ENCODE results near the gene IFI27L1.

IFI27L1 gene, protein sequence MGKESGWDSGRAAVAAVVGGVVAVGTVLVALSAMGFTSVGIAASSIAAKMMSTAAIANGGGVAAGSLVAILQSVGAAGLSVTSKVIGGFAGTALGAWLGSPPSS

DNA sequence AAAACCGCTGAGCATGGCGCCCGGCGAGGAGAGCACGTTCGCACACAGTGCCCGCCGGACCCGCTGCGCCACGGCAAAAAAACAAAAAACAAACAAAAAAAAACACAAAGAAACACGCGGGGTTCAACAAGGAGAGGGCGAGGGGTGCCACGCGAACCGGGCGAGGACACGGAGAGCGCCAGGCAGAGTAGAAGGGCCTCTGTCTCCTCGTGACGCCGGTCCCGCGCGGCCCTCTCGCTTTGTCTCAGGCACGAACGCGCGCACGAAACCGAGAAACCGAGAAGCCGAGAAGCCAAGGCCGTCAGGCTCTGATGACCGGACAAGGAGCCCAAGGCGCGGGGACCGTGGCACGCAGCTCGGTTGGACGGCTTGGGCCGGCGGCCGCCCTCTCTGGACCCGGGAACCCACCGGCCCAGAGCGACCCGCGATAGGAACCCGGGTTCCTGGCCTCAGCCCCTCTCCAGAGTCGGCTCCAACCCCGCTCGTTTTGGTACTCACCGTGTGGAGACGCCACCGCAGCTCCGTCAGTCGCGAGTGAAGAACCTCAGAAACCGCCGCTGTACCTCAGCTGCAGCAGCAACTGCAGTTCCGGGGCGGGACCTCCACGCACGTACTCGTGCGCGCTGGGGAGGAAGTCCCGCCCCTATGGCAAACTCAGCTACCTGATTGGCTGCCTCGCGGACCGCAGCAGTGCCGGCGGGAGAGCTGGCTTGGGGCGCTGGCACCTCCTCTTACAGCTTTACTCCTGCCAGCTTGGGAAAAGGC, at the start of gene IFI27L1, which contains the start of gene DDX24:
TSS of gene IFI27L1 (plus strand) at position 690 of the 765 bp plus-strand sequence. CDS start 15,628 bp downstream, outside the sequence.
TSS of gene DDX24 (minus strand) at position 582 of the 765 bp plus-strand sequence. CDS start 1,460 bp downstream, outside the sequence.
- DNase-seq (ENCODE audit: low spot score), result peak; percentile 91

DNA sequence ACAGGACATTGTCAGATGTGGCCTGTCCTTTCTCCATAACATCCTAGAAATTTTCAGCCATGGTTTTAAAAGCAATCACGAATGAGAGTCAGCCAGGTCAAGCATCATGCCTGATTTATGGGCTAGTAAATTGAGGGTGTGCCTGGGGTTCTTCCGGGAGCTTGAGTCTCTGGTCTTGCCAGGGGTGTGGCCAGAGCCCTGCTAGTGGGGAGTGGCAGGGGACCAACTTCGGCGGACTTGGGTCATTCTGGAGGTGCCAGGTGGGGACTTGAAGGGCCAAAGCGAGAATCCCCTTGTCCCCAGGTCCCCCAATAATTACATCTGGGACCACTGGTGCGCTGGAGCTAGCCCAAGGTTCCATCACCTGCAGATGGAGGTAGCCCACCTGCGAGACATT, 49.2 kb upstream of the IFI27L1 start:
- DNase-seq (ENCODE audit: low spot score), result no peak

DNA sequence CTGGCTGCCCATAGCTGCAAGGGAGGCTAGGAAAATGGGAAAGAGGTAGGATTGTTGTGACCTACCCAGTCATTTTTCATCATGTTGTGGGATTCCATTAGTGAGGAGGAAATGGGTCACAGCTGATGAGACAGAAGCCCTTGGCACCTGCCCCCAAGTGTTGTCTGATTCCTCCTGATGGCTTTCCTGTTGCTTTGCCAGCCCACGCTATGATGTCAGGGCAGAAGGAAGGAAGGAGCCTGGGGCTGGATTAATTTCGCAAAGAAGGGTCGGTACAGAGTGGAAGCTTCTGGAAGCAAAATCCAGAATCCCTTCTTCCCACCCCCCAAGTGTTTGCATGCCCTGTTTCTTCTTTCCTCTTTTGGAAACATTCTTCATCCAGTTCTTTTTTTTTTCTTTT, 46.2 kb upstream of the IFI27L1 start:
- no peak for DNase-seq (ENCODE audit: low spot score)

DNA sequence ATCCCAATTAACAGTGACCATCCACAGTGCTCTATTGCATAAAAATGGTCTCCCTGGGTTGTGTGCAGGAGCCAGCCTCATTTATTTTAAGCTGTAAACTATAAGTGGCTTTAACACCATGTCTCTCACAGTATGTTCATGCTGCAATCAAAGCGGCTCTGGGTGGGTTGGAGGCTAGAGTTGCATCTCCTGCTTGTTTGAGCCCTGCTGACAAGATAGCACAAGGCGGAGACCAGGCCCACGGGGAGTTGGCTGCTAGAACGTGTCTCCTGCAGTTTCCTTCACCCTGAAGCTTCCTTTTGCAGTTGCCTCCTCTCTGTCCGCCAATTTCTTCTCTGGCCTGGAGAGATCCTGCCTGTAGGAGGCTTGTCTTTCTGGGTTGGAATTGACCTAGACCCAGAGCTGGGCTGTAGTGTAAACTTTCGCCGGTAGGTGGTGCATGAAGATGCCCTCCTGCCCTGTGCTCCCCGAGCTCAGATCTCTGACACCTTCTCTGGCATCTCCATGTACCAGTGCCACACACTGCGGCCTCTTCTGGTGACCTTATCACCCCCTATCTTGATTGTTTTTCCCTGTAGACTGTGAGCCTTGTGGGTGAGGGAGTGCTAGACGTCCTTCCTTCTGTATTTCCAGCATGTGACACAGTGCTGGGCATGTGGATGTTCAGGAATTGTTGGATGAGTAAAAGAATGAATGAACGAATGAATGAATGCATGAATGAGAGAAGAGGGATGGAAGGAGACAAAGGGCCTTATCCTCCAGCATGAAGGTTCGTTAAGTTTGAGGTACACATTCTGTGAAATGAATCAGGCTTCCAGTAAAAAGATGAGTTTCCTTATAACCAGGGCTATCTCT, 44.6 kb upstream of the IFI27L1 start:
- DNase-seq (ENCODE audit: low spot score), result peak; percentile 64

DNA sequence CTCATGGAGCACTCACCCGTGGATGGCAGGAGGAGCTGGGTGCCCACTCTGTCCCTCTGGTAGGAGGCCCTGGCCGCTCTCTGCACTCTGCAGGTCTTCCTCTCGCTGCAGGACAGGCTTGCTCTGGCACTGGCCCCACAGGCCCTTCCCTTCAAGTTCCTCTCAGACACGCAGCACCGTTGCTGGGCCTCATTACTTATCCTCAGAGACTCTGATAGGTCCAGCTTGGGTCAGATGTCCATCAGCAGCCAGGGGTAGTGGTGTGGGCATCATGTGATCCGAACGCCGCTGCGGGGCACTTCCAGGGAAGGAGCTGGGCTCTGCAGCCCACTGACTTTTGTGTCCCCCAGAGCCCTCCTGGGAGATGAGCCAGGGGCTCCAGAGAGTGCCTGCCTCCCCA, 43.2 kb upstream of the IFI27L1 start:
- no peak for DNase-seq (ENCODE audit: low spot score)

DNA sequence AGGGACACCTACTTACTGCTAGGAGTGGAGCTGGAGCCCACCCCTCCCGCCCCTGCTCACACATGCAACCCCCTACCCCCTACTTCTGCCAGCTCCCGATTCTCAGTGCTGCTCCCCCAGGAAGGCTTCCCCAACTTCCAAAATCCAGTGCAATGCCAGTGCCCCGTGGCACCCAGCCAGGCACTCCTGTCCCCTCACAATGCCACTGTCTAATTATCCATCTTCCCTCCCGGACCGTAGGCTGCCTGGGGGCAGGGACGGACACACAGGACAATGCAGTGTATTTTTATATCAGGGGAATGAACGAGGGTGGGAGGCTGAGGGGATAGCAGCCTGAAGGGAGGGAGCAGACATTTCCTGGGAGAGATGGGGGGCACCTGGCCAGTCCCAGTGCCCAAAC, 42.6 kb upstream of the IFI27L1 start:
- DNase-seq (ENCODE audit: low spot score), result no peak

DNA sequence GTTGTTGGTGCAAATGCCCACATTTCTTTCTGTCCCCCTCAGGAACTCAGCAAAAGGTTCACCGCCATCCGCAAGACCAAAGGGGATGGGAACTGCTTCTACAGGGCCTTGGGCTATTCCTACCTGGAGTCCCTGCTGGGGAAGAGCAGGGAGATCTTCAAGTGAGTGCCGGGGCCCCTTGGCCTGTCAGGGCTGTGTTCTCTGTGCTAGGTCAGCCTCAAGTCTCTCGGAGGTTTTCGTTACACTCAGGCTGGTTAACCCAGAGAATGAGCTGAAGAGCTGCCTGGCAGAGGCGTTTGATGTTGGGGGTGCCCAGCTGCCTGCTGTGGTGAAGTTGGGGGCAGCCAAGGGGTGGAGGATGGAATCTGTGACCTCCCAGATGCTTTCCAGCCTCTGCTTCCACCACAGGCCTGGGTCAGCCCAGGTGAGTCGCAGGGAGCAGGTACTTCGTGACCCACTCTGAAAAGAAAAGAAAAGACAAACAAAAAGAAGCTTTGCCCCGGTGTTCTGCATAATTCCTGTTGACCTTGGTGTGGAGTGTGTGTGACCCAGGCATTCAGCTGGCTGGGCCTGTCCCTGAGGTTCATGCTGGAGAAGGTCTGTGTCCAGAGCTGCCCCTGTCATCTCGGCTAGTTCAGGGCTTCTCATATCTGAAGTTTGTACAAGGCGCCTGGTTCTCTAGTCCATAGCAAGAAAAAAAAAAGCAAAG, 42.0 kb upstream of the IFI27L1 start:
- DNase-seq (ENCODE audit: low spot score), result no peak

DNA sequence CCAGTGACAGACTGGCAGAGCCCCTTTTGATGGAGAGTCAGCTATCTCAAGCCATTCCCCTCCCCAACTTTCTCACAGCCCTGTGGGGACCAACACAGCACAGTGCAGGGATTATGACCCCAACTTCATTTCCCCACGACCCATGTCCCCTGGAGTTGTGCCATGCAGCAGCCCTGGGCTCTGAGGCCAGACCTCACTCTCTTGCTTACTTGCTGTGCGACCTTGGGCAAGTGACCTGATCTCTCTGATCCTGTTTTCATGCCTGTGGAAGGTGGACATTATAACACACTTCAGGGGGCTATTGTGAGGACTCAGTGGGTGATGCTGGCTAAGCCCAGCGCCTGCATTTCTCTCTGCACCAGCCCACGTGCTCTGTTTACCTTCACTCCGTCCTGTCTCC, 40.9 kb upstream of the IFI27L1 start:
- no peak for DNase-seq (ENCODE audit: low spot score)

DNA sequence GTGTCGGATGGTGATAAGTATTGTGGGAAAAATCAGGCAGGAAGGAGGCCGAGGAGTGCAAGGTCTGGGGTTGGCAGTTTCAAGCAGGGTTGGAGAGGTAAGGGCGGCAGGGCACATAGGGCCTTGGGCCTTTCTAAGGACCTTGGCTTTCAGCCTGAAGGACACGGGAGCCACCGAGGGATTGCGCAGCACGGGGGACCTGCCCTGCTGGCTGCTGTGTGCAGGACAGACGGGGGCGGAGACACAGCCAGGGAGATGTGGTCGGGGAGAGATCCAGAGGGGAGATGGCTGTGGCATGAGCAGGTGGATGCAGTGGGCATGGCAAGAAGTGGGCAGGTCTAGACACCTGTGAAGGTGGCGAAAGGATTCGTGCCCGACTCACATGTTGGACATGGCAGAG, 40.3 kb upstream of the IFI27L1 start:
- no peak for DNase-seq (ENCODE audit: low spot score)

DNA sequence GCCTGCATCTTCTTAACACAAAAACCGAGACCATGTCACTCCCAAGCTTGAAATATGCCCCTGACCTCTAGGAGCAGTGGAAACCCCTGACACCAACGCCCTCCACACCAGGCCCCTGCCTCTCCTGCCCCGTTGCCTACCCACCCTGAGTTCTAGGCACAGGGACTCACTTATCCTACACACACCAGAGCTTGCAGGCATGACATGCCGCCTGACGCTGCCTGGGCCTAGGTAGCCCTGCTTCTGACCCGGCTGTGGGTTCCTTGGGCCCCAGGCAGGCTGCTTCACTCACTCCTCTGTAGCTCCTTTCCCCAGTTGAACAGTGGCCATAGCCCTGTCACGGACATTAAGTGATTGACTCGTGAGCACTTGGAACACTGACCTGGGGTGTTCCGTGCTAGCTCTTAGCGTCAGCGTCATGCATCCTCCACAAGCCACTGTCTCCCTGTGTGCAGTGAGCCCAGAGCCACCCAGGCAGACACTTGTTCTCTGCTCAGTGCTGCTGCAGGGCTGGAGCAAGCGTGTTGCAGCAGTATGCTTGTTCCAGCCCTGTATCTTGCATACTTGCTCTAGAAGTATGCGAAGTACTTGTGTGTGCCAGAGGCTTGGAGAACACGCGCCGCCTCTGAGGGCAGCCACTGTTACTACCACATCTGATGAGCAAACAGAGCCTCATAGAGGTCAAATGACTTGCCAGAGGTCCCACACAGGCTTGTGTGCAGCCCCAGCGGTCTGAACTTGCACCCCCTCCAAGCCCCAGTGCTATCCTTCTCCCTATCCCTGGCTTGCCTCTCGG, 39.4 kb upstream of the IFI27L1 start:
- no peak for DNase-seq (ENCODE audit: low spot score)

DNA sequence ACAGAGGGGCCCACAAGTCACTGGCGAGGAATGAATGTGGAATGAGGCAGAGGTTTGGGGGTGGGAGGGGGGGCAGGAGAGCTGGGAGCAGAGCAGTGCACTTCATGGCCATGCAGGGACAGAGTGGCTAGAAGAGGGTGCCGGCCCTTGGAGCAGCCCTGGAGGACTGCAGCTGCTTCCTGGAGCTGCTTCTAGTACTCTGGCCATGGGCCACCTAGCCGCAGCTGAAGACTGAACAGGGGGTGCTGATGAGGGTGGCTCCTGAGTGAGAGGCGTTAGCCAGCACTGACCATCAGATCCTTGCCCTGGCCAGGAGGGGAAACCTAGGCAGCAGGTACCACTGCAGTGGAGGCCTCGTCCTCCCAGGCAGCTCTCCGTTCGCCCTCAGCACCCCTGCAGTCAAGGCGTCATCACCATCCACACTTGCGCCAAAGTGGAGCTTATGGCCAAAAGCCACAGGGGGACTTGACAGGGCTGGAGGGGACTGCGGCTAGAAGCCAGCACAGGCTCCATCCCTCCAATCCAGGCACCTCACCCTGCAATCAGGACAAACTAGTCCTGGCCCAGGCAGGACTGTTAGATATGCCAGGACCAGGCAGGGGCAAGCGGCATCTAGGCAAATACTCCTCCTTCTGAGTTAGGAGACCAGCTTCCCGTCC, 38.5 kb upstream of the IFI27L1 start:
- DNase-seq (ENCODE audit: low spot score), result no peak

DNA sequence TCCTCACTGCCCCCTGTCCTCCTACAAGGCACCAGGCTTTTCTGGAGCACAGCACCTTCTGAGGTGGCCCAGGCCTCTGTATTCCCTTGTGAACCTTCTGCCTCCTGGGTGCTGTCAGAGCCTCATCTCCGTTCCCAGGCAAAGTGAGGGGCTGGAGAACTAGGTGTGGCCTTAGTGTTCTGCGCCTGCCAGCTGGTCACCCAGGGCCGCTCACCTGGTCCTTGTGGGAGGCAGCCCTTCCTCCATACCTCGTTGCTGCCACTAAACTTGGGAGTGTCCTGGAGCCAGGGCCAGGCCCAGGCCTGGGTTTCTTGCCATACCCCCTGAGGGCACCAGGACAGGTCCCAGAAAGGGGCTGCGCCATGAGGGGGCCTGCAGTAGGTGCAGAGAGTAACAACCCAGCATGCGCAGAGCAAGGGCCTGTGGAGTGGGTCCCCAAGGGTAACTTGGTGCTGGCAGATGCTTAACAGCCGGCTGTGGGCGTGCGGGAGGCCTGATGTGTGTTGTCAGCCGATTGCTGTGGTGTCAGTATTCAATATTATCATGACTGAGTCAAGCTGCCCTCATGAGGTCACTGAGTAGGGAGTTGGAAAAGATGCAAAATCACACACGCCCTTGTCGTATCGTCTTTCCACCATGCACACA, 37.9 kb upstream of the IFI27L1 start:
- DNase-seq (ENCODE audit: low spot score), result no peak

DNA sequence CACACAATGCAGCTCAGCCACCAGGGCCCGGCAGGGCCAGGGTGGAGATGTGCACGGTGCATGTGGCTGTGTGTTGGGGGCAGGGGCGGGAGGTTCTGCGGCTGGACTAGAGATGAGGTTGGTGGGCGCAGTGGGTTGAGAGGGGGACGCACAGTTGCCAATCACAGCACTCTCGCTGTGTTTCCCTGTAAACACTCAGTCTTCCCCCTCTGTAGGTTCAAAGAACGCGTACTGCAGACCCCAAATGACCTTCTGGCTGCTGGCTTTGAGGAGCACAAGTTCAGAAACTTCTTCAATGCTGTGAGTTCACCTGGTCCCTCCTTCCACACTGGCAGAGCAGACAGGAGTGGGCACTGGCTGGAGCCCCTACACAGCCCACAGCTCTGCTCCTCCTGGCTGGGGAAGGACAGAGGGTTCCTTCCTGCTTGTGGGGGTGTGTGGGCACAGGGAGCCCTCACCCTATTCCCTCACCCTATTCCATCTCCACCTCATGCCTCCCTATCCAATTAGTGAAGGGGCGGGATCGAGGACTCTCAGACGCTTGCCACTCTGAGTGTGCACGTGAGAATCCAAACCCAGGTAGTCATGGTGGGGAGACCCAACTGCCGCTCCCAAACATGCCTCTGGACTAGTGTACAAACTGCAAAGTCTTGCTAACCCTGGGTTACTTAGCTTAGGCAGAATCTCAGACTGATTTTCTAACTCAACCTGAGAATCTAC, 37.2 kb upstream of the IFI27L1 start:
- no peak for DNase-seq (ENCODE audit: low spot score)

DNA sequence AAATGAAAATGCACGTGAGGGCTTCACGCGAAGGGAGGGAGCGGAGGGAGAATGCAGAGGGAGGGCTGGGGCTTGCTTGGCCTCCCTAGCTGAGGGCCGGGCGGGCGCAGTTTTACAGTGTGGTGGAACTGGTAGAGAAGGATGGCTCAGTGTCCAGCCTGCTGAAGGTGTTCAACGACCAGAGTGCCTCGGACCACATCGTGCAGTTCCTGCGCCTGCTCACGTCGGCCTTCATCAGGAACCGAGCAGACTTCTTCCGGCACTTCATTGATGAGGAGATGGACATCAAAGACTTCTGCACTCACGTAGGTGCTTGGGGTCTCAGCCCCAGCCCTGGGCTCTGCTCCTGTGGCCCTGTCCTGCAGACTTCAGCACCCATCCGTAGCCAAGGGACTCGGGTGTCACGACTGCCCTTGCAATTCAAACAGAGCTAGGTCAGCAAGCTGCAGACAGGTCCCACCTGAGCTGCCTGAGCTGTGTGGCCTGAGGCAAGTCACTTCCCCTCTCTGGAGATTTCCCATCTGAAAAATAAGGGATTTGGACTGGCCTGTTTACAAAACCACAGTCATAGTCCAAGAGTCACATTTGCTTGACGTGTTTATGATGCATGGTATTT, 36.5 kb upstream of the IFI27L1 start:
- no peak for DNase-seq (ENCODE audit: low spot score)

DNA sequence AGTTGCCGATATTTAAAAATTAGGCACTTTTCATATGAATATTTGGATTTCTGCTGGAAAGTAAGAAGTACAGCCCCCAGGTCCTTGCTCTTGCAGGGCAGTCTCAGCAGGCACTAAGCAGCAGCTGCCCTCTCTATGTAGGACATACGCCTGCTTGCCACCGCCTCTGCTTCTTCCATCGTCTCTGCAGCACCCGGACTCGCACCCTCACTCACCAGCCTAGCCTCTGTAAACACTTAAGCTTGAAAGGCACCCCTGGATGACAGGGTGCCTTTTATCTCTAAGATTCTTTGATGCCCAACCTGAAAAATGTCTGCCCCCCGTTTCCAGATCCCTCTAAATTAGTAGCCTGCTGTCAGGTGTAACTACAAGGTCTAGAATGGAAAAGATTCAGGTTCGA, 36.0 kb upstream of the IFI27L1 start:
- DNase-seq (ENCODE audit: low spot score), result no peak

DNA sequence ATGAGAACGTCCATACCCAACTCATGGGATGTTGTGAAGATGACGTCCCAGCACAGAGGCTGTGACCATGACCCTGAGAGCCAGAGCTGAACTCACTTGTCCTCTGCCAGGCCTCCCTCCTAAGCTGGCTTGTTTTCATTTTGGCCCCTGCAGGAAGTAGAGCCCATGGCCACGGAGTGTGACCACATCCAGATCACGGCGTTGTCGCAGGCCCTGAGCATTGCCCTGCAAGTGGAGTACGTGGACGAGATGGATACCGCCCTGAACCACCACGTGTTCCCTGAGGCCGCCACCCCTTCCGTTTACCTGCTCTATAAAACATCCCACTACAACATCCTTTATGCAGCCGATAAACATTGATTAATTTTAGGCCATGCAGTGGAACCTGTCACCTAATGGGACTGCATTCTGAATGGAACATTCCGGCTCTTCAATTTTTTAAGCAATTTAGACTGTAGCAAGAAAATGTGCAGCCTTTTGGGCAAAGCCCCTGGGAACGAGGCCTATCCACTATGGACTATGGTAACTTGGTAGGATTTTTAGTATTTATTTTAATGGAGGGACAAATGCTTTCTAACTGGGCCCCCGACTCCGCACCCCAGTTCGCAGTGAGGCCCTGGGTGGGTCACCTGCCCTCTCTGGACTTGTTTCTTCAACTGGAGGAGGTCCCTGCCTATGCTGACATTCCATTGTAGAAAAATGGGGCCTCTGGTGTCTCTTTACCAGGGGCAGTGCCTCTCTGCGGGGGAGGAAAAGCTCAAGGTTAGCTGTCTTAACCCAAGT, 35.4 kb upstream of the IFI27L1 start:
- no peak for DNase-seq (ENCODE audit: low spot score)

DNA sequence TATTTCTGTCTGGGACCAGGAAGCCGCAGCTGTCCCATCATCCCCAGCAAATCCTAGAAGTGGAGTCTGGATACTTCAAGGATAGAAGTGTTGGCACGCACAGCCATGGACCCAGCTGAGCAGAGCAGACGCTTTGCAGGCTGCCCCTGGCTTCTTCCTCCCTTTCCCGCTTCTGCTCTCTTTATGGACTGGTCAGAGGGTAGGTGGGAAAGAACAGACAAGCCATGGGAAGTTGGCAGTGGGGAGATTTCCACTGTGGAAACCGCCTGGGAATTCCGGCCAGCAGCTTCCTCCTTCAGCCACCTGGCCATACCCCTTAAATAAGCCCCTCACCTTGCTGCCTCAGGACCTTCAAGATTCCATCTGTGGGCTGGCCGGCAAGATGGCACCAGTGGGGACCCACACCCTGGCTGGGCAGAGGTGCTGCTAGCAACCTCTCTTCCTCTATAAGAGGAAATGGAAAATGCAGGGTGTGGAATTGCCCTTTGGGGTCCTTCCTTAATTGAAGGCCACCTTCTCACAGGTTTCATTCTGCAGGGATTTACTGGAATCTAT, 34.3 kb upstream of the IFI27L1 start:
- DNase-seq (ENCODE audit: low spot score), result no peak

DNA sequence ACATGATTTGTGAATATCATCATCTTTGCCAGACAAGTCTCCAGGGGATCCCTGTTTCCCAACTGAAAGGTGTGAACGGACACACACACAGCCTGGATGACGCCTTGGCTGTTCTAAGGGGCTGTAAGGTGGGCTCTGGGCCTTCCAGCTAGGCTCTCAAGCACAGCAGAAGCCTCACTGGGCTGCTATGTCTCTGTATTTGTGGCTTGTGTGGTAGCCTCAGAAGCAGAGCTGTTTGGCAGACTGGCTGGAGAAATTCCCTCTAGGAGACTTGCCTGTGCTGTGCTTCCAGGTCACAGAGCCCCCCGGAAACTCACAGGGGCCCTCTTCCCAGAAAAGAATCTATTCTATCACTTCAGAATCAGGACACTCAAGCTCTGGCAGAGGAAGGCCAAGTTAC, 33.5 kb upstream of the IFI27L1 start:
- DNase-seq (ENCODE audit: low spot score), result no peak
